K562 (cell line): ENCODE results near the gene ILK. TPM values are rescaled to one million over a fixed set of nuclear protein-coding genes. Genes with fewer than 3 reads are reported as not detected.

Source experiments
- ZNF696 ChIP-seq: fragments of 250-450 bp; sonication (Bioruptor Pico); conservative IDR thresholded peaks from 2 replicates; pipeline ENCODE4 v1.4.0; 2020; ENCODE audit warnings: mild to moderate bottlenecking, moderate library complexity
- polyA plus RNA-seq, 8 experiments: library from polyadenylated mRNA; depleted of rRNA in 4 of 8; stranded (reverse) in 5 of 8; unstranded in 3 of 8; fragments of >200 nt; fragmentation: Nextera tagmentation in 2 of 8; fragmentation: Illumina TruSeq in 1 of 8; extraction: Ambion mirVana in 2 of 8; extraction: Trizol in 1 of 8; gene quantifications; 2 replicates each; pipeline versions ENCODE4 v1.2.1 to v1.2.3, GENCODE V29; 2011 to 2014; ENCODE audit warnings: inconsistent platforms in 1 of 8, missing spikeins in 1 of 8
- total RNA-seq, 7 experiments: library from RNA; depleted of rRNA in 6 of 7; stranded (reverse); fragments of >200 nt in 6 of 7; fragmentation: Illumina TruSeq in 2 of 7; extraction: Trizol in 2 of 7; gene quantifications; 2 replicates each; pipeline versions ENCODE4 v1.2.1 to v1.2.3, GENCODE V29; 2011 to 2021; ENCODE audit warnings: low replicate concordance in 1 of 7
- TF ChIP-seq, protein P1 (sequence below): fragments of 450-650 bp; IDR thresholded peaks from 2 replicates; pipeline ENCODE4 v1.6.1; 2016; ENCODE audit warnings: low read depth

Gene ILK
- total and polyA plus RNA-seq, 9 of the 15 experiments (the other 6 are each of a cell fraction or from before 2014, with no cell fraction given): 43.3 to 95.9 (median 58.9) TPM

DNA sequence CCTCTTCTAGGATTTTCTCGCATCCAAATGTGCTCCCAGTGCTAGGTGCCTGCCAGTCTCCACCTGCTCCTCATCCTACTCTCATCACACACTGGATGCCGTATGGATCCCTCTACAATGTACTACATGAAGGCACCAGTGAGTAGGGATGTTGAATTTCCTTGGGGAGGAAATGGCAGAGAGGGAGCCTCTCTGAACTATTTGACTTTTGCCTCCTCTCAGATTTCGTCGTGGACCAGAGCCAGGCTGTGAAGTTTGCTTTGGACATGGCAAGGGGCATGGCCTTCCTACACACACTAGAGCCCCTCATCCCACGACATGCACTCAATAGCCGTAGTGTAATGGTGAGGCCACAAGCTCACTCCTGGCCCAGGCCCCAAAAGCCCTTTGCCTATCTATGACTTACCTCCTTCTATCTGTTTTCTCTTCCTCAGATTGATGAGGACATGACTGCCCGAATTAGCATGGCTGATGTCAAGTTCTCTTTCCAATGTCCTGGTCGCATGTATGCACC is 6.0 kb downstream of the ILK start (continued):
- TF ChIP-seq, protein P1, sequence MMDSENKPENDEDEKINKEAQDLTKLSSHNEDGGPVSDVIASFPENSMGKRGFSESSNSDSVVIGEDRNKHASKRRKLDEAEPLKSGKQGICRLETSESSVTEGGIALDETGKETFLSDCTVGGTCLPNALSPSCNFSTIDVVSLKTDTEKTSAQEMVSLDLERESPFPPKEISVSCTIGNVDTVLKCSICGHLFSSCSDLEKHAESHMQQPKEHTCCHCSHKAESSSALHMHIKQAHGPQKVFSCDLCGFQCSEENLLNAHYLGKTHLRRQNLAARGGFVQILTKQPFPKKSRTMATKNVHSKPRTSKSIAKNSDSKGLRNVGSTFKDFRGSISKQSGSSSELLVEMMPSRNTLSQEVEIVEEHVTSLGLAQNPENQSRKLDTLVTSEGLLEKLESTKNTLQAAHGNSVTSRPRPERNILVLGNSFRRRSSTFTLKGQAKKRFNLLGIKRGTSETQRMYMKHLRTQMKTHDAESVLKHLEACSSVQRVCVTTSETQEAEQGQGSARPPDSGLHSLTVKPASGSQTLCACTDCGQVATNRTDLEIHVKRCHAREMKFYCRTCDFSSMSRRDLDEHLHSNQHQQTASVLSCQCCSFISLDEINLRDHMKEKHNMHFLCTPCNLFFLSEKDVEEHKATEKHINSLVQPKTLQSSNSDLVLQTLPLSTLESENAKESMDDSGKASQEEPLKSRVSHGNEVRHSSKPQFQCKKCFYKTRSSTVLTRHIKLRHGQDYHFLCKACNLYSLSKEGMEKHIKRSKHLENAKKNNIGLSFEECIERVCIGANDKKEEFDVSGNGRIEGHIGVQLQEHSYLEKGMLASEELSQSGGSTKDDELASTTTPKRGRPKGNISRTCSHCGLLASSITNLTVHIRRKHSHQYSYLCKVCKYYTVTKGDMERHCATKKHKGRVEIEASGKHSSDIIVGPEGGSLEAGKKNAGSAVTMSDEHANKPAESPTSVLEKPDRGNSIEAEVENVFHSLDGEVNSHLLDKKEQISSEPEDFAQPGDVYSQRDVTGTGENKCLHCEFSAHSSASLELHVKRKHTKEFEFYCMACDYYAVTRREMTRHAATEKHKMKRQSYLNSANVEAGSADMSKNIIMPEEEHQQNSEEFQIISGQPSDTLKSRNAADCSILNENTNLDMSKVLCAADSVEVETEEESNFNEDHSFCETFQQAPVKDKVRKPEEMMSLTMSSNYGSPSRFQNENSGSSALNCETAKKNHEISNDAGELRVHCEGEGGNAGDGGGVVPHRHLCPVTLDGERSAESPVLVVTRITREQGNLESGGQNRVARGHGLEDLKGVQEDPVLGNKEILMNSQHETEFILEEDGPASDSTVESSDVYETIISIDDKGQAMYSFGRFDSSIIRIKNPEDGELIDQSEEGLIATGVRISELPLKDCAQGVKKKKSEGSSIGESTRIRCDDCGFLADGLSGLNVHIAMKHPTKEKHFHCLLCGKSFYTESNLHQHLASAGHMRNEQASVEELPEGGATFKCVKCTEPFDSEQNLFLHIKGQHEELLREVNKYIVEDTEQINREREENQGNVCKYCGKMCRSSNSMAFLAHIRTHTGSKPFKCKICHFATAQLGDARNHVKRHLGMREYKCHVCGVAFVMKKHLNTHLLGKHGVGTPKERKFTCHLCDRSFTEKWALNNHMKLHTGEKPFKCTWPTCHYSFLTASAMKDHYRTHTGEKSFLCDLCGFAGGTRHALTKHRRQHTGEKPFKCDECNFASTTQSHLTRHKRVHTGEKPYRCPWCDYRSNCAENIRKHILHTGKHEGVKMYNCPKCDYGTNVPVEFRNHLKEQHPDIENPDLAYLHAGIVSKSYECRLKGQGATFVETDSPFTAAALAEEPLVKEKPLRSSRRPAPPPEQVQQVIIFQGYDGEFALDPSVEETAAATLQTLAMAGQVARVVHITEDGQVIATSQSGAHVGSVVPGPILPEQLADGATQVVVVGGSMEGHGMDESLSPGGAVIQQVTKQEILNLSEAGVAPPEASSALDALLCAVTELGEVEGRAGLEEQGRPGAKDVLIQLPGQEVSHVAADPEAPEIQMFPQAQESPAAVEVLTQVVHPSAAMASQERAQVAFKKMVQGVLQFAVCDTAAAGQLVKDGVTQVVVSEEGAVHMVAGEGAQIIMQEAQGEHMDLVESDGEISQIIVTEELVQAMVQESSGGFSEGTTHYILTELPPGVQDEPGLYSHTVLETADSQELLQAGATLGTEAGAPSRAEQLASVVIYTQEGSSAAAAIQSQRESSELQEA: no peak
- TF ChIP-seq ZNF696: no peak
